Spleen (tissue), 11 donors: ENCODE measurements around the gene SUPT3H. TPM values are rescaled to one million over a fixed set of nuclear protein-coding genes. Genes with fewer than 3 reads are reported as not detected.

Experiments
- DNase-seq: peaks from one replicate; pipeline ENCODE4 v3.0.0-alpha.2; 2020
- H3K27ac ChIP-seq, 8 donors: fragments of 200-600 bp; sonication (generic) in 7 of 8; 1 replicate in 4 of 8; 2 replicates in 4 of 8; pipeline versions ENCODE4 v1.5.0 to v1.8.0; 2016 to 2021; ENCODE audit warnings: inconsistent platforms in 4 of 8, mild to moderate bottlenecking in 4 of 8, moderate library complexity in 1 of 8
- H3K27me3 ChIP-seq, 7 donors: fragments of 200-600 bp; sonication (generic) in 6 of 7; replicated peaks in 1 of 7; 1 replicate in 4 of 7; 2 replicates in 3 of 7; pipeline versions ENCODE4 v1.5.0 to v1.8.0; 2016 to 2021; ENCODE audit warnings: inconsistent platforms in 3 of 7, mild to moderate bottlenecking in 1 of 7
- H3K36me3 ChIP-seq, 6 donors: fragments of 200-600 bp; sonication (generic) in 5 of 6; 1 replicate in 4 of 6; 2 replicates in 2 of 6; pipeline versions ENCODE4 v1.5.0 to v1.8.0; 2016 to 2021; ENCODE audit warnings: inconsistent platforms in 2 of 6
- H3K4me1 ChIP-seq, 6 donors: fragments of 200-600 bp; sonication (generic) in 5 of 6; 1 replicate in 3 of 6; 2 replicates in 3 of 6; pipeline versions ENCODE4 v1.5.0 to v1.8.0; 2016 to 2021; ENCODE audit warnings: inconsistent platforms in 3 of 6
- H3K4me3 ChIP-seq, 8 donors: fragments of 200-600 bp; sonication (generic) in 7 of 8; 1 replicate in 4 of 8; 2 replicates in 4 of 8; pipeline versions ENCODE4 v1.5.0 to v1.8.0; 2016 to 2021; ENCODE audit warnings: inconsistent platforms in 4 of 8, mild to moderate bottlenecking in 4 of 8, moderate library complexity in 2 of 8
- H3K9me3 ChIP-seq, 8 donors: fragments of 200-600 bp; sonication (generic) in 7 of 8; 1 replicate in 4 of 8; 2 replicates in 4 of 8; pipeline versions ENCODE4 v1.5.0 to v1.8.0; 2016 to 2021; ENCODE audit warnings: inconsistent platforms in 4 of 8
- CTCF ChIP-seq, 11 experiments: fragments of 200-600 bp in 7 of 11; fragments of 450-650 bp in 4 of 11; sonication (generic) in 4 of 11; IDR thresholded peaks in 8 of 11; conservative IDR thresholded peaks in 3 of 11; 1 replicate in 7 of 11; 2 replicates in 4 of 11; pipeline versions ENCODE4 v1.4.0 to v1.8.0; 2016 to 2021; ENCODE audit warnings: antibody characterized with exemption in 11 of 11, inconsistent platforms in 4 of 11, mild to moderate bottlenecking in 1 of 11
- POLR2A ChIP-seq, 3 donors: fragments of 450-650 bp; IDR thresholded peaks; one replicate each; pipeline ENCODE4 v1.5.1; 2017; ENCODE audit warnings: antibody characterized with exemption in 3 of 3, mild to moderate bottlenecking in 1 of 3
- POLR2AphosphoS5 ChIP-seq, 3 donors: sonication (generic); formaldehyde crosslinking; IDR thresholded peaks; one replicate each; pipeline ENCODE4 v1.5.1; 2017; ENCODE audit warnings: antibody characterized with exemption in 3 of 3
- WGBS, 5 donors: extraction: QIAGEN DNeasy Blood & Tissue Kit in 3 of 5; methylation state at CpG; one replicate each; pipeline versions ENCODE4 v1.1.5 to v1.1.7; 2013 to 2018; 5-methylcytosine and 5-hydroxymethylcytosine counted together
- intact Hi-C: fragments of 100-400 bp; cut with DNase I; formaldehyde crosslinking; loops from one replicate; pipeline ENCODE4 v1.15.0; 2023; ENCODE audit warnings: low total_unique reads
- polyA plus RNA-seq, 3 donors: library from polyadenylated mRNA; stranded (reverse); fragments of 200-250 nt; gene quantifications; one replicate each; pipeline ENCODE4 v1.2.1, GENCODE V29; 2013
- total RNA-seq, 7 donors: library from RNA; depleted of rRNA in 3 of 7; stranded (reverse); fragments of >200 nt in 3 of 7; fragmentation: NEBNext Ultra II Directional in 4 of 7; extraction: Animal tissue kit (Norgen Biotek cat#: 25700) in 4 of 7; gene quantifications; one replicate each; pipeline versions ENCODE4 v1.1.0 to v1.2.1, GENCODE V29; 2016 to 2021
- donor health status: healthy with polysubstance abuse.
- donor health status: DM: no; HTN: no; CAD: no; lungs with moderate emphysema.
- donor health status: DM: no; HTN: no; CAD: no.
- donor health status: Bipolar disorder and iron deficiency.
- donor health status: healthy.
- donor health status: DM: no; HTN: no; CAD: no.
- donor health status: DM: yes; HTN: yes; CAD: no.

The SUPT3H gene
- total and polyA plus RNA-seq, 10 donors = 3.1 to 16.8 (median 6.2) TPM

GRCh38 chr6:44826025-44826676 is 551.6 kb downstream of the SUPT3H start:
- 83 to 95% (median 91%) methylated on average over 6 of the region's 6 CpGs for WGBS, 5 donors

GRCh38 chr6:44825273-44825672 is 552.5 kb downstream of the SUPT3H start:
- no peak overlapping the region for H3K27ac ChIP-seq
- WGBS, 5 donors = 77 to 91% (median 82%) methylated on average over 2 of the region's 2 CpGs
- no peaks in the 10 kb centered on the region for H3K27me3 ChIP-seq
- peaks cover 0 to 17% (median 7%) of the 10 kb centered on the region in 6 donors for H3K4me1 ChIP-seq
- no peak overlapping the region for H3K4me3 ChIP-seq
- intact Hi-C loops = no loop called here
- no peak for DNase-seq
- no peak for TF ChIP-seq POLR2A (IDR thresholded peaks at IDR 0.05)
- TF ChIP-seq CTCF (IDR thresholded peaks at IDR 0.05 in 8 of 11, conservative IDR thresholded peaks at IDR 0.05 in 3 of 11) = no peak
- no peak for TF ChIP-seq POLR2AphosphoS5 (IDR thresholded peaks at IDR 0.05)
- H3K9me3 ChIP-seq = no peaks in the 10 kb centered on the region
- H3K36me3 ChIP-seq = no peaks in the 10 kb centered on the region

More at GRCh38 chr6:44826025-44826676, 551.6 kb downstream of the SUPT3H start:
- Histone ChIP-seq H3K36me3 (no peaks in the 10 kb centered on the region), H3K27ac (no peak overlapping the region), H3K4me1 (peaks cover 0 to 18% (median 8%) of the 10 kb centered on the region in 6 donors), H3K27me3 (no peaks in the 10 kb centered on the region), H3K9me3 (no peaks in the 10 kb centered on the region), H3K4me3 (no peak overlapping the region)
- intact Hi-C loops = no loop called here
- no peak for DNase-seq
- TF ChIP-seq CTCF (IDR thresholded peaks at IDR 0.05 in 8 of 11, conservative IDR thresholded peaks at IDR 0.05 in 3 of 11) = no peak
- TF ChIP-seq POLR2AphosphoS5 (IDR thresholded peaks at IDR 0.05) = no peak
- TF ChIP-seq POLR2A (IDR thresholded peaks at IDR 0.05) = no peak

- no peaks in the 10 kb centered on the region for H3K9me3 ChIP-seq
- H3K4me1 ChIP-seq = peaks cover 0 to 10% (median under 1%) of the 10 kb centered on the region in 6 donors
- no peaks in the 10 kb centered on the region for H3K36me3 ChIP-seq
- H3K27me3 ChIP-seq = no peaks in the 10 kb centered on the region
- no peak overlapping the region for H3K4me3 ChIP-seq
- TF ChIP-seq POLR2A (IDR thresholded peaks at IDR 0.05) = no peak
- TF ChIP-seq POLR2AphosphoS5 (IDR thresholded peaks at IDR 0.05) = no peak
- TF ChIP-seq CTCF (IDR thresholded peaks at IDR 0.05 in 8 of 11, conservative IDR thresholded peaks at IDR 0.05 in 3 of 11) = no peak
- no peak for DNase-seq
- intact Hi-C loops = no loop called here
- no peak overlapping the region for H3K27ac ChIP-seq
Observed at GRCh38 chr6:44824567-44824966, 553.2 kb downstream of the SUPT3H start.

- Histone ChIP-seq H3K36me3 (no peaks in the 10 kb centered on the region), H3K27ac (no peak overlapping the region), H3K9me3 (peaks cover 0 to 14% (median 7%) of the 10 kb centered on the region in 8 donors), H3K4me3 (no peak overlapping the region), H3K27me3 (no peaks in the 10 kb centered on the region), H3K4me1 (no peaks in the 10 kb centered on the region)
- no peak for DNase-seq
- WGBS, 5 donors = 91 to 98% (median 95%) methylated on average over 3 of the region's 3 CpGs
- intact Hi-C loops = no loop called here
- TF ChIP-seq CTCF (IDR thresholded peaks at IDR 0.05 in 8 of 11, conservative IDR thresholded peaks at IDR 0.05 in 3 of 11) = no peak
- TF ChIP-seq POLR2AphosphoS5 (IDR thresholded peaks at IDR 0.05) = no peak
- no peak for TF ChIP-seq POLR2A (IDR thresholded peaks at IDR 0.05)
Observed at GRCh38 chr6:44820759-44821158, 557.0 kb downstream of the SUPT3H start.
